GM12873 (cell line): ENCODE data around the gene SRGAP2B.
"Not testable (repeated sequence)": the region's sequence is repeated elsewhere in the genome, so short reads cannot be mapped to it uniquely, and the experiment has no call there.

ENCODE experiments used
- CTCF ChIP-seq: IDR thresholded peaks from 2 replicates; pipeline ENCODE4 v1.5.1; 2012; ENCODE audit warnings: low read depth, mild to moderate bottlenecking, moderate library complexity, low read length, control low read depth; ENCODE audit not compliant: insufficient read depth; ENCODE audit errors: missing control alignments

SRGAP2B gene

GRCh38 chr1:145095284-145096057 is at the start of gene SRGAP2B, which contains the start of gene FAM72D:
SRGAP2B (minus strand) TSS chr1:145095328; CDS start chr1:145092901, 2,427 bp downstream.
FAM72D (plus strand) TSS chr1:145095974; CDS start chr1:145096848, 874 bp downstream.
- not testable (repeated sequence) for TF ChIP-seq CTCF
